ENCODE results near the gene PCSK7. TPM values are rescaled to one million over a fixed set of nuclear protein-coding genes. Genes with fewer than 3 reads are reported as not detected.

PCSK7 gene
- total RNA-seq, 2 donors from 2014 or later: 41.4 to 90.2 TPM

- H3K9me3 ChIP-seq: no peaks in the 10 kb centered on the region
- DNase-seq (ENCODE audit: low spot score) (no peak), ATAC-seq (ENCODE audit: insufficient number of reproducible peaks, low FRiP score, low read depth) (no peak)
- no peaks in the 10 kb centered on the region for H3K27me3 ChIP-seq (replicated peaks; ENCODE audit: insufficient read depth)
- peaks cover 15% of the 10 kb centered on the region for H3K36me3 ChIP-seq
- peaks cover 0 to under 1% of the 10 kb centered on the region in 2 donors for H3K4me1 ChIP-seq (ENCODE audit: control insufficient read depth in 1 of 2, low read depth in 2 of 2)
- TF ChIP-seq CTCF (IDR thresholded peaks at IDR 0.05): no peak
- no peak overlapping the region for H3K4me3 ChIP-seq
- no peak overlapping the region for H3K27ac ChIP-seq
Measured at GRCh38 chr11:117239295-117239694, 7.4 kb upstream of the PCSK7 start.

- Histone ChIP-seq H3K4me1 (ENCODE audit: control insufficient read depth in 1 of 2, low read depth in 2 of 2) (peaks cover 0 to 11% of the 10 kb centered on the region in 2 donors), H3K27me3 (replicated peaks; ENCODE audit: insufficient read depth) (no peaks in the 10 kb centered on the region), H3K9me3 (no peaks in the 10 kb centered on the region), H3K4me3 (no peak overlapping the region), H3K36me3 (peaks cover 9% of the 10 kb centered on the region), H3K27ac (no peak overlapping the region)
- no peak for TF ChIP-seq CTCF (IDR thresholded peaks at IDR 0.05)
- no peak for ATAC-seq (ENCODE audit: insufficient number of reproducible peaks, low FRiP score, low read depth)
- DNase-seq (ENCODE audit: low spot score): no peak
Measured at GRCh38 chr11:117238221-117238620, 6.3 kb upstream of the PCSK7 start.

GRCh38 chr11:117232911-117233409 is 1.1 kb upstream of the PCSK7 start:
- Histone ChIP-seq H3K4me1 (ENCODE audit: control insufficient read depth in 1 of 2, low read depth in 2 of 2) (peaks cover 7 to 30% of the 10 kb centered on the region in 2 donors), H3K36me3 (peaks cover 19% of the 10 kb centered on the region), H3K4me3 (peak overlapping the region; percentile 81), H3K9me3 (no peaks in the 10 kb centered on the region), H3K27me3 (replicated peaks; ENCODE audit: insufficient read depth) (no peaks in the 10 kb centered on the region), H3K27ac (peak overlapping the region; percentile 62 to 86)
- TF ChIP-seq CTCF (IDR thresholded peaks at IDR 0.05): no peak
- DNase-seq (ENCODE audit: low spot score) (no peak), ATAC-seq (ENCODE audit: insufficient number of reproducible peaks, low FRiP score, low read depth) (no peak)

GRCh38 chr11:117232092-117232878 is 412 bp upstream of the PCSK7 start, which contains the start of gene RNF214:
Gene RNF214 (plus strand): TSS chr11:117232671. CDS start chr11:117234273, 1,602 bp downstream.
- Histone ChIP-seq H3K4me1 (ENCODE audit: control insufficient read depth in 1 of 2, low read depth in 2 of 2) (peaks cover 7 to 30% of the 10 kb centered on the region in 2 donors), H3K4me3 (peak within 1 kb of the TSS; percentile 81), H3K27ac (peak within 1 kb of the TSS; percentile 85 to 86), H3K9me3 (no peaks in the 10 kb centered on the region), H3K36me3 (peaks cover 24% of the 10 kb centered on the region), H3K27me3 (replicated peaks; ENCODE audit: insufficient read depth) (no peaks in the 10 kb centered on the region)
- no peak for DNase-seq (ENCODE audit: low spot score)
- peak; percentile 66 for ATAC-seq (ENCODE audit: insufficient number of reproducible peaks, low FRiP score, low read depth)
- peak; percentile 87 for TF ChIP-seq CTCF (IDR thresholded peaks at IDR 0.05)

- peaks cover 32% of the 10 kb centered on the region for H3K36me3 ChIP-seq
- peaks cover 7 to 35% of the 10 kb centered on the region in 2 donors for H3K4me1 ChIP-seq (ENCODE audit: control insufficient read depth in 1 of 2, low read depth in 2 of 2)
- no peak for DNase-seq (ENCODE audit: low spot score)
Measured at GRCh38 chr11:117230999-117231841, 653 bp downstream of the PCSK7 start.

More at GRCh38 chr11:117230999-117231841, 653 bp downstream of the PCSK7 start:
- TF ChIP-seq CTCF (IDR thresholded peaks at IDR 0.05): no peak
- ATAC-seq (ENCODE audit: insufficient number of reproducible peaks, low FRiP score, low read depth): no peak
- Histone ChIP-seq H3K9me3 (no peaks in the 10 kb centered on the region), H3K27ac (peak overlapping the region; percentile 85 to 86), H3K4me3 (peak overlapping the region; percentile 81), H3K27me3 (replicated peaks; ENCODE audit: insufficient read depth) (no peaks in the 10 kb centered on the region)

Measured in thoracic aorta (tissue), 2 donors.